Right lobe of liver (tissue), 4 donors: ENCODE measurements around the gene SKIC3.

Source experiments
- POLR2A ChIP-seq: fragments of 450-650 bp; IDR thresholded peaks from one replicate; pipeline ENCODE4 v1.6.1; 2017; ENCODE audit warnings: antibody characterized with exemption, mild to moderate bottlenecking
- TF ChIP-seq, protein P1 (sequence below), 4 donors: fragments of 200-600 bp in 3 of 4; fragments of 450-650 bp in 1 of 4; IDR thresholded peaks; one replicate each; pipeline versions ENCODE4 v1.5.1 to v1.8.0; 2016 to 2022; ENCODE audit warnings: antibody characterized with exemption in 4 of 4, mild to moderate bottlenecking in 2 of 4
- donor health status: DM: no; HTN: no; CAD: no.
- donor health status: DM: no; HTN: no; CAD: no.
- donor health status: DM: no; HTN: yes; CAD: no.

DNA sequence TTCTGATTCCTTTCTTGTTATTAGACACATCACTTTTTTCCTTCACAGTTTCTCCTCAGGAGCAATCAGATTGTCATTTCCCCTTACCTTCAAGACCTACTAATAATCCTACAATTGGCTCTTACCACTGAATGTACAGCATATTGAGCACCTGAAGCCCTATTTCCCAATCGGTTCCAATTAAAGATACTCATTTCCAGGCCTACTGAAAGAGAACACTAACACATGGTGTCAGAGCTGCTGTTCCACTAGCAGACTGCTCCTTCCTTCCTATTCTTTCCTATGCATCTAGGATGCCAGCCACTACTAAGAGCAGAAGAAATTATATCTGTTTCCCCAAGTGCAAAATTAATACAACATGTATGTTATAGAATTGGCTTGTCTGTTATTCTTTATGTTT, 34.6 kb downstream of the SKIC3 start:
- TF ChIP-seq, protein P1, sequence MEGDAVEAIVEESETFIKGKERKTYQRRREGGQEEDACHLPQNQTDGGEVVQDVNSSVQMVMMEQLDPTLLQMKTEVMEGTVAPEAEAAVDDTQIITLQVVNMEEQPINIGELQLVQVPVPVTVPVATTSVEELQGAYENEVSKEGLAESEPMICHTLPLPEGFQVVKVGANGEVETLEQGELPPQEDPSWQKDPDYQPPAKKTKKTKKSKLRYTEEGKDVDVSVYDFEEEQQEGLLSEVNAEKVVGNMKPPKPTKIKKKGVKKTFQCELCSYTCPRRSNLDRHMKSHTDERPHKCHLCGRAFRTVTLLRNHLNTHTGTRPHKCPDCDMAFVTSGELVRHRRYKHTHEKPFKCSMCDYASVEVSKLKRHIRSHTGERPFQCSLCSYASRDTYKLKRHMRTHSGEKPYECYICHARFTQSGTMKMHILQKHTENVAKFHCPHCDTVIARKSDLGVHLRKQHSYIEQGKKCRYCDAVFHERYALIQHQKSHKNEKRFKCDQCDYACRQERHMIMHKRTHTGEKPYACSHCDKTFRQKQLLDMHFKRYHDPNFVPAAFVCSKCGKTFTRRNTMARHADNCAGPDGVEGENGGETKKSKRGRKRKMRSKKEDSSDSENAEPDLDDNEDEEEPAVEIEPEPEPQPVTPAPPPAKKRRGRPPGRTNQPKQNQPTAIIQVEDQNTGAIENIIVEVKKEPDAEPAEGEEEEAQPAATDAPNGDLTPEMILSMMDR (IDR thresholded peaks at IDR 0.05), result no peak
- no peak for TF ChIP-seq POLR2A
